K562 (cell line): ENCODE results near the gene RXRB. TPM values are rescaled to one million over a fixed set of nuclear protein-coding genes. Genes with fewer than 3 reads are reported as not detected.

Experiments used
- BRF2 ChIP-seq: IDR thresholded peaks from 3 replicates; pipeline ENCODE4 v1.6.1; 2011; ENCODE audit warnings: borderline replicate concordance, mild to moderate bottlenecking; ENCODE audit not compliant: insufficient read length, insufficient read depth
- DIDO1 ChIP-seq: fragments of 450-650 bp; IDR thresholded peaks from 2 replicates; pipeline ENCODE4 v1.6.1; 2016; ENCODE audit warnings: low read depth, missing biosample characterization, missing genetic modification characterization
- GABPB2 ChIP-seq: fragments of 250-450 bp; sonication (Bioruptor Pico); conservative IDR thresholded peaks from 2 replicates; pipeline ENCODE4 v1.5.1; 2021; ENCODE audit warnings: mild to moderate bottlenecking
- GATA2 ChIP-seq: sonication (generic); formaldehyde crosslinking; IDR thresholded peaks from 2 replicates; pipeline ENCODE4 v1.4.0; 2020; ENCODE audit warnings: mild to moderate bottlenecking, missing genetic modification reagents
- HCFC1 ChIP-seq: IDR thresholded peaks from 2 replicates; pipeline ENCODE4 v1.6.1; 2012; ENCODE audit warnings: low read depth, low read length, improper control_type of control experiment
- HDAC1 ChIP-seq, 2 experiments: fragments of 450-650 bp; IDR thresholded peaks; 2 replicates each; pipeline ENCODE4 v1.6.1; 2016 to 2017; ENCODE audit warnings: inconsistent platforms in 1 of 2, mild to moderate bottlenecking in 1 of 2, moderate library complexity in 1 of 2
- HDAC2 ChIP-seq: fragments of 450-650 bp; IDR thresholded peaks from 2 replicates; pipeline ENCODE4 v1.6.1; 2016; ENCODE audit warnings: mild to moderate bottlenecking
- KDM2B ChIP-seq: fragments of 250-450 bp; sonication (Bioruptor Pico); IDR thresholded peaks from 2 replicates; pipeline ENCODE4 v1.8.0; 2021; ENCODE audit warnings: mild to moderate bottlenecking, moderate library complexity
- LCOR ChIP-seq: sonication (generic); formaldehyde crosslinking; IDR thresholded peaks from 2 replicates; pipeline ENCODE4 v1.8.0; 2022; ENCODE audit warnings: mild to moderate bottlenecking, missing genetic modification reagents
- MAX ChIP-seq: sonication (generic); formaldehyde crosslinking; IDR thresholded peaks from 2 replicates; pipeline ENCODE4 v1.9.0; 2022; ENCODE audit warnings: mild to moderate bottlenecking, missing genetic modification reagents
- MCM2 ChIP-seq: fragments of 450-650 bp; IDR thresholded peaks from 2 replicates; pipeline ENCODE4 v1.6.1; 2017; ENCODE audit warnings: low read depth, mild to moderate bottlenecking
- NCOA4 ChIP-seq: fragments of 450-650 bp; IDR thresholded peaks from 2 replicates; pipeline ENCODE4 v1.6.1; 2018; ENCODE audit warnings: mild to moderate bottlenecking; ENCODE audit not compliant: partially characterized antibody
- RB1 ChIP-seq: fragments of 450-650 bp; IDR thresholded peaks from 2 replicates; pipeline ENCODE4 v1.6.1; 2017; ENCODE audit warnings: low read depth, mild to moderate bottlenecking
- RBFOX2 ChIP-seq: fragments of 200-400 bp; formaldehyde crosslinking; IDR thresholded peaks from 2 replicates; pipeline ENCODE4 v1.6.1; 2017; ENCODE audit warnings: low read depth, mild to moderate bottlenecking, low read length, moderate library complexity
- SAFB ChIP-seq: fragments of 200-400 bp; formaldehyde crosslinking; IDR thresholded peaks from 2 replicates; pipeline ENCODE4 v1.6.1; 2017; ENCODE audit warnings: low read depth, low read length, borderline replicate concordance
- SAFB2 ChIP-seq: fragments of 200-400 bp; formaldehyde crosslinking; IDR thresholded peaks from 2 replicates; pipeline ENCODE4 v1.6.1; 2018; ENCODE audit warnings: borderline replicate concordance, low read length, low read depth, moderate library complexity; ENCODE audit not compliant: severe bottlenecking
- SNRNP70 ChIP-seq: fragments of 200-400 bp; formaldehyde crosslinking; optimal IDR thresholded peaks from 2 replicates; pipeline ENCODE3; 2017; ENCODE audit warnings: low read depth, low read length
- TEAD1 ChIP-seq, 2 experiments: fragments of 450-650 bp in 1 of 2; sonication (generic) in 1 of 2; formaldehyde crosslinking; IDR thresholded peaks; 2 replicates each; pipeline versions ENCODE4 v1.4.0 to v1.8.0; 2020 to 2022; ENCODE audit warnings: mild to moderate bottlenecking in 2 of 2, missing genetic modification reagents in 1 of 2
- USF2 ChIP-seq: sonication (generic); formaldehyde crosslinking; IDR thresholded peaks from 2 replicates; pipeline ENCODE4 v1.5.0; 2020; ENCODE audit warnings: missing genetic modification reagents
- ZKSCAN1 ChIP-seq: fragments of 150-350 bp; IDR thresholded peaks from 2 replicates; pipeline ENCODE4 v1.6.1; 2016; ENCODE audit warnings: low read depth, low read length
- ZNF263 ChIP-seq: sonication (generic); formaldehyde crosslinking; IDR thresholded peaks from 2 replicates; pipeline ENCODE4 v1.8.0; 2022; ENCODE audit warnings: mild to moderate bottlenecking, missing genetic modification reagents, borderline replicate concordance
- ZNF431 ChIP-seq: sonication (generic); formaldehyde crosslinking; IDR thresholded peaks from 2 replicates; pipeline ENCODE4 v1.8.0; 2022; ENCODE audit warnings: mild to moderate bottlenecking, missing genetic modification reagents
- polyA plus RNA-seq, 8 experiments: library from polyadenylated mRNA; depleted of rRNA in 4 of 8; stranded (reverse) in 5 of 8; unstranded in 3 of 8; fragments of >200 nt; fragmentation: Nextera tagmentation in 2 of 8; fragmentation: Illumina TruSeq in 1 of 8; extraction: Ambion mirVana in 2 of 8; extraction: Trizol in 1 of 8; gene quantifications; 2 replicates each; pipeline versions ENCODE4 v1.2.1 to v1.2.3, GENCODE V29; 2011 to 2014; ENCODE audit warnings: inconsistent platforms in 1 of 8, missing spikeins in 1 of 8
- total RNA-seq, 7 experiments: library from RNA; depleted of rRNA in 6 of 7; stranded (reverse); fragments of >200 nt in 6 of 7; fragmentation: Illumina TruSeq in 2 of 7; extraction: Trizol in 2 of 7; gene quantifications; 2 replicates each; pipeline versions ENCODE4 v1.2.1 to v1.2.3, GENCODE V29; 2011 to 2021; ENCODE audit warnings: low replicate concordance in 1 of 7
- TF ChIP-seq, protein P1 (sequence below): fragments of 450-650 bp; formaldehyde crosslinking; IDR thresholded peaks from 2 replicates; pipeline ENCODE4 v1.4.0; 2022; ENCODE audit warnings: missing genetic modification characterization
- TF ChIP-seq, protein P2 (sequence below): sonication (generic); IDR thresholded peaks from 2 replicates; pipeline ENCODE4 v1.6.1; 2016

The RXRB gene
- total and polyA plus RNA-seq, 9 of the 15 experiments (the other 6 are each of a cell fraction or from before 2014, with no cell fraction given) = 0.76 to 35.5 (median 18.4) TPM

DNA sequence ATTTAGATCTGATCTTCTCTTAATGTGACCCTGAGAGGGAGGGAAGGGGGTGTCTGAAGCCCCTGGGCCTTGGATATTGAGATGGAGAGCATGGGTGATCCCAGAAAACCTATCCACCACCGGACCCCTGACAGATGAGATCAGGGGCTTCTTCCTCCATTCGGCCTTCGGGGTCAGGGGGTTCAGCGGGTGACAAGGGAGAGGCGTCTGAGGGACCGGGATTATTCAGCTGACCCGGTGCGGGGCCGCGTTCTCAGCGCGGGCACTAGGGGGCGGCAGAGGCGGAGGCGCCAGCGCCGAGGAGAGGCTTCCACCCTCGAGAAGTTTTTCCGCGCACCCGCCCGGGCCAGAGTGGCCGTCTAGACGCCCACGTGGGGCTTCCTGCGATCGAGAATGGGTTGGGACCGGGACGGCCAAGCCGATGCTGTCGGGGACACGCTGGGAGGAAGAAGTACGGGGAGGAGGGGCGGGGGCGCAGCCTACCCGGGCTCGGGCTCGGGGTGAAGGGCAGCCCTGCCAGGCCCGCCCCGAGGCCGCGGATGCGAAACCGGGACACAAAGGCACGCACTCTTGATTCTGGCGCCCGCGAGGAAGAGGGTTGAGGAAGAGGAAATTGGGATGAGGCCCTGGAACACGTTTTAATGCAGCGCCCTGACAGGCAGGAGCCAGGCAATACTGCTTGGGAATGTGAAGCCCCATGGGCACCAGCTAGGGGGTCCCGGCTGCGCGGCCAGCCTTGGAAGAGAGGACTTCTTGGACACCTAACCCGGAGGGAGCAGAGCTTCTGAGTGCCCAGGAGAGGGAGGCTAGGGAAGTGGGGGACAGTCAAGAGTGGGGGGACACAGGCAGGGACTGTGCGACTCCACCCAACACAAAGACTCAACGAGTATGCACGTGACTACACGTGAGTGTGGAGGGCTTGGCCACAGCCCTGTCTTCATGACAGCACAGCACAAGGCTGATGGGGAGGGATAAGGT is 38.8 kb downstream of the RXRB start (continued):
- TF ChIP-seq SAFB (peak; percentile 60; the same call in 1 of the 2 replicates), ZKSCAN1 (0 out of 2 replicates have a peak, but pooled peaks have one; percentile 34), RBFOX2 (peak; percentile 68), ZNF263 (CRISPR knock-in tag) (0 out of 2 replicates have a peak, but pooled peaks have one; percentile 14), KDM2B (CRISPR knock-in tag) (peak; percentile 91), NCOA4 (no peak), USF2 (CRISPR knock-in tag) (peak; percentile 63), SAFB2 (no peak), DIDO1 (tag) (no peak), GABPB2 (CRISPR knock-in tag) (no peak), BRF2 (no peak), HDAC2 (0 out of 2 replicates have a peak, but pooled peaks have one; percentile 31), GATA2 (CRISPR knock-in tag) (no peak), ZNF431 (CRISPR knock-in tag) (no peak), RB1 (peak; percentile 90), HCFC1 (peak; percentile 20; the same call in 1 of the 2 replicates), MCM2 (no peak), MAX (CRISPR knock-in tag) (0 out of 2 replicates have a peak, but pooled peaks have one; percentile 11), TEAD1 (CRISPR knock-in tag; IDR thresholded peaks at IDR 0.05) (no peak), HDAC1 (IDR thresholded peaks at IDR 0.05) (peak in 1 of 2 experiments; percentile 57; a peak in 2 of 4 replicates), LCOR (CRISPR knock-in tag) (no peak), SNRNP70 (no peak)
- TF ChIP-seq, protein P1, sequence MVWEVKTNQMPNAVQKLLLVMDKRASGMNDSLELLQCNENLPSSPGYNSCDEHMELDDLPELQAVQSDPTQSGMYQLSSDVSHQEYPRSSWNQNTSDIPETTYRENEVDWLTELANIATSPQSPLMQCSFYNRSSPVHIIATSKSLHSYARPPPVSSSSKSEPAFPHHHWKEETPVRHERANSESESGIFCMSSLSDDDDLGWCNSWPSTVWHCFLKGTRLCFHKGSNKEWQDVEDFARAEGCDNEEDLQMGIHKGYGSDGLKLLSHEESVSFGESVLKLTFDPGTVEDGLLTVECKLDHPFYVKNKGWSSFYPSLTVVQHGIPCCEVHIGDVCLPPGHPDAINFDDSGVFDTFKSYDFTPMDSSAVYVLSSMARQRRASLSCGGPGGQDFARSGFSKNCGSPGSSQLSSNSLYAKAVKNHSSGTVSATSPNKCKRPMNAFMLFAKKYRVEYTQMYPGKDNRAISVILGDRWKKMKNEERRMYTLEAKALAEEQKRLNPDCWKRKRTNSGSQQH (CRISPR knock-in tag) = peak; percentile 60; the same call in 1 of the 2 replicates
- TF ChIP-seq, protein P2, sequence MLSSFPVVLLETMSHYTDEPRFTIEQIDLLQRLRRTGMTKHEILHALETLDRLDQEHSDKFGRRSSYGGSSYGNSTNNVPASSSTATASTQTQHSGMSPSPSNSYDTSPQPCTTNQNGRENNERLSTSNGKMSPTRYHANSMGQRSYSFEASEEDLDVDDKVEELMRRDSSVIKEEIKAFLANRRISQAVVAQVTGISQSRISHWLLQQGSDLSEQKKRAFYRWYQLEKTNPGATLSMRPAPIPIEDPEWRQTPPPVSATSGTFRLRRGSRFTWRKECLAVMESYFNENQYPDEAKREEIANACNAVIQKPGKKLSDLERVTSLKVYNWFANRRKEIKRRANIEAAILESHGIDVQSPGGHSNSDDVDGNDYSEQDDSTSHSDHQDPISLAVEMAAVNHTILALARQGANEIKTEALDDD = no peak
